NCI-H2227 (cell line): ENCODE measurements around the gene NFIX.

Experiments used
- DNase-seq: peaks from one replicate; lab custom pipeline; 2025; ENCODE audit not compliant: unreplicated experiment; lab: John Stamatoyannopoulos, UW

The NFIX gene

DNA sequence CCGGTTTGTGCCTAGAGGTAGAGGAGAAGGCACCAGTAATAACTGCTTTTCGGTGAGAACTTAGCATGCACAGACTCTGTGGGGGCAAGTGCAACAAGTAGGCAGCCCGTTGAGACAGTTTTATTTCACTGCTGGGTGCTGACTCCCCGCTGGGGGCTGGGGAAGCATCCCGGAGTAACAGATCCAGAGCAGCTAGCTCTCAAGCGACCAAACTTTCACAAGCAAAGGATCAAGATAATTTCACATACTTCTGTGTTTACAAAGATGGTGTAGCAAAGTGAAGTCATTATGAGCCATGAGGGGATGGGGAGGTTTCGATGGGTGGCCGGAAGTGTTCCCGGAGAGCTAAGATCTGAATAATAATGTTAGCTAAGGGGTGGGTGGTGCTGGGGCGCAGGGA is 125.5 kb downstream of the NFIX start:
- no peak for DNase-seq

DNA sequence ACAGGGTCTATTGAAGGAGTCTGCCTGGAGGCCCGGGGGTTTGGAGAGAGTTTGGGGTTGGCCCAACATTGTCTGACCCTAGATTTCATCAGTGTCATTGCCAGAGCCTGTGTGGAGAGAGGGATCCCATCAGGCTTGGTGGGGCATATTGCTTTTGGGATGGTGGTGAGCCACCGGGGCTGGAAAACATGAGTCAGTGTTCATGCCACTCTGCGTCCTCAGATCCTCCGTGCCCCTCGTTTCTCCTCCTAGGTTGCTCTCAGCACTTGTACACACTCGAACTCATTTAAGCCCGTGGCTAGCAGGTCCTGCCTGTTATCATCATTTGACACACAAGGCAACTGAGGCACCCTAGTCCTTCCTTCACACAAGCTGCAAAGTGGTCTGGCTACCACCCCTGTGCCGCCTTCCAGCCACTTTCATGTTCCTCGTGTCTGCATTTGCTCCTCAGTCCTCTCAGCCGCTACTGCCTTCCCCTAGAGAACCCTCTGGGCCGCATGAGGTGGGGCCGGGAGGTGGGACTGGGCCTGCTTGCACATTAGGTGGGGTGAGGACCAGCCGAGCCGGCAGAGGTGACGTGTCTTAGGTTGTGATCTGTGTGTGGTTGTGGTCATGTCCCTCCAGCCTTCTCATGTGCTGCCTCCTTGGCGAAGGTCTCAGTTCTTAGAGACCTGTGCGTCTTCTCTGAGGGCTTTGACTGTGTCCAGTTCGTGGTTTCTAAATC is 126.4 kb downstream of the NFIX start:
- no peak for DNase-seq

DNA sequence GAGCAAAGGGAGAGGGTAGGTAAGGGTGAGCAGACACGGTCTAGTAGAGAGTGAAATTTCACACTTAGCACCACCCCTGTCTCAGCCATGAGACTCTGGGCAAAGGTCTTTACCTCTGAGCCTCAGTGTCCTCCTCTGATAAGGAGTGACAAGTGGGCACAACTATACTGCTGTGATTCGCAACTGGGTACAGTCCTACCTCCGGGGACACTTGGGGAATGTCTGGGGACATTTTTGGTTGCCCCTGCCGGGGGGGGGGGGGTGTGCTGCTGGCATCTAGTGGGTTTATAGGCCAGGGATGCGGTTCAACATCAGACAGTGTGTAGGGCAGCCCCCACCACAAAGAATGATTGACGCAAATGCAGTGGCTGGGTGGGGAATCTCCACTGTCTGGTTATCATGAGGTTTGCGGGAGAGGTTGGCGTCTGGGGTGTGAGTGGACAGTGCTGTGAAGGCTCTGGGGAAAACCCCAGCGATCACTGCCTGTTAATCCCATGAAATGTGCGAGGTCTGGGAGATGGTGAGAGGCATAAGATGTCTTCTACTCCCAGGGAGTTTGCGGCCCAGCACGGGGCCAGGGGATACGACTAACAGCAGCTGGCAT is 127.1 kb downstream of the NFIX start:
- no peak for DNase-seq

DNA sequence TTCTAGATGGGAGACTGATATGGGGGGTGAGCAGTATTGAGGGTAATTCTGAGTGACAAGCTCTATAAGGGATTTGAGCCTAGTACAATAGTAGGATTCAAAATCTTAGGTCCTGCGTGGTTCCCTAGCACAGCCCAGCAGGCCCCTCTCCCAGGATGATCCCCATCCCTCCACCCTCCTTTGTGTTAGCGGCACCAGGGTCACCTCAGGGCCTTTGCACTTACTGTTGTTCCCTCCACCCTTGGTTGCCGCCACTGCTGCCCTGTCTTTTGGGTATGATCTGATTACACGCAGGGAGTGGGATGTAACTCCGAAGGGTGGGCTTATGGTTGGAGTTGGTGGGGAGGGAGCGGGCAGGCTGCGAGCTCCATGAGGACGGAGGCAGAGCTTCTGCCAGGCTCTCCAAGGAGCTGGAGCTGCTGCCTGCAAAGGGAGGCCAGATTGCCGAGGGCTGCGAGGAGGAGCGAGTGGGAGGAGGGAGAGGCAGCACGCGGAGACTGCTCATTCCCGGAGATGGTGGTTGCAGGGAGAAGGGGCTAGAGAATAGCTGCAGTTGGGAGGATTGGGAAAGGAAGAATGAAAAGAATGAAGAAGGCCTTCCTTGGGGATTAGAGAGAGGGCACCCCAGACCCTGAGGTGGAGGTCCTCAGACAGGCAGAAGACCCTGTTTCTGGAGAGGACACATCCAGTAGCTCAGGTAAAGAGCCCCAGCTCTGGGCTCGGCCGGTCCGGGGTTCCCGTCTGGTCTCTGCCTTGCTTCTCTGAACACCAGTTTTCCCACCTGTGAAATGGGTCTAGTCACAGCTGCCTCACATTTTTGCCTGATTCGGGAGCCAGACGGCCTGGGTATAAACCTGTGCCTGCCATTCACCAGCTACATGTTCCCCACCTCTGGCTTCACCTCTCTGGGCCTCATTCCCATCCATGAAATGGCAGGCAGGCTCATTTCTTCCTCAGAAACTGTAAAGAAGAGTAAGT is 128.0 kb downstream of the NFIX start:
- no peak for DNase-seq

DNA sequence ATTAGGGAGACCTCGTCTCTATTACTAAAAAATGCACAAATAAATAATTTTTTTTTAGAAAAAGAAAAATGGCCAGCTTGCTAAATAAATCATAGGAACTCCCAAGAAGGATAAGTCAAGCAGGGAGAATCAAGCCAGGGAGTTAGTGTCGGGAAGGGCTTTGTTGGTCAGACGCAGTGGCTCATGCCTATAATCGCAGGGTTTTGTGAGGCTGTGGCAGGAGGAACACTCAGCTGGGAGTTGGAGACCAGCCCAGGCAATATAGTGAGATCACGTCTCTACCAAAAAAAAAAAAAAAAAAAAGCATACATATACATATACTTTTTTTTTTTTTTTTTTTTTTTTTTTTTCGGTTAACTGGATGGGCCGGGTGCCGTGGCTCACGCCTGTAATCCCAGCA is 131.8 kb downstream of the NFIX start:
- DNase-seq: no peak

DNA sequence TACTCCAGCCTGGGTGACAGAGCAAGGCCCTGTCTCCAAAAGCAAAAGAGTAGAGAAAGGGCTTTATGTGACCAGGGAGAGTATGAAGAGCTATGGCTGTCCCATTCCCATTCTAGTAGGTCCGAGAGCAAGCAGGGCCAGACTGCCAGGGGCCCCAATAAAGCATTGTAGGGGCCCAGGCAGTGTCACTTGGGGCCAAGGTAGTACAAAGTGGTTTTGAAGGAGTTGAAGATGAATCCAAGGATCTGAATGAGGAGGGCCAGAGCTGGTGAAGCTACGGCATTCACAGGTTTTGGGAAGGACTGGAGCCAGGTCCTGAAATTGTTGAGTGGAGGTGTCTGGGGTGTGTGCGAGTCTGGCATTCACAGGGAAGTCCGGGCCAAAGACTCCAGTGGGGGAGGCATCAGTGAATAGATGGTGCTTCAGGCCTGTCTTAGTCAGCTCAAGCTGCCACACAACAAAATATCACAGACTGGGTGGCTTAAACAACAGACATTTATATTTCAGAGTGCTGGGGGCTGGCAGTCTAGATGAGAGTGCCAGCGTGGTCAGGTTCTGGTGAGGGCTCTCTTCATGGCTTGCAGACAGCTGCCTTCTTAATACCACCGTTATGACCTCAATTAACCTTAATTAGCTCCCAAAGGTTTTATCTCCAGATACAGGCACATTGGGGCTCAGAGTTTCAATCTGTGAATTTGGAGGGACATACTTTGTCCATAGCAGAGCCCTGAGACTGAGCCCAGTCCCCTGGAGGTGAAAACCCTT is 132.7 kb downstream of the NFIX start:
- no peak for DNase-seq

DNA sequence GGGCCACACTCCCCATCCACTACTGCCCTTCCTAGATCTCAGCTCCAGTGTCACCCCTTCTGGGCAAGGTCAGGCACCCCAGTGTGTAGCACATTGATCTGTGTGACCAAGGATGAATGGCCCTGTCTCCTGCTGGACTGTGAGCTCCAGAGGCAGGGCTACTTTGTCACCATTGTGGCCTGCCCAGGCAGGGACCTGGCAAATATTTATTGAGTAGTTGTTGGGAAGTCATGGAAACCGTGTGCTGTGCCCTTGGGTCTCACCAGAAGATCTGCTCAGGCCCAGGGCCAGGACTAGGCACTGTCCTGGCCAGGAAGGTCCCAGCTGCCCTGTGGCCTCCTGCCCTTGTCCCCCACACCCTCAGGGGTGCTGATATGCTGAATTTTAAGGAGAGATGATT is 133.3 kb downstream of the NFIX start:
- DNase-seq: no peak

DNA sequence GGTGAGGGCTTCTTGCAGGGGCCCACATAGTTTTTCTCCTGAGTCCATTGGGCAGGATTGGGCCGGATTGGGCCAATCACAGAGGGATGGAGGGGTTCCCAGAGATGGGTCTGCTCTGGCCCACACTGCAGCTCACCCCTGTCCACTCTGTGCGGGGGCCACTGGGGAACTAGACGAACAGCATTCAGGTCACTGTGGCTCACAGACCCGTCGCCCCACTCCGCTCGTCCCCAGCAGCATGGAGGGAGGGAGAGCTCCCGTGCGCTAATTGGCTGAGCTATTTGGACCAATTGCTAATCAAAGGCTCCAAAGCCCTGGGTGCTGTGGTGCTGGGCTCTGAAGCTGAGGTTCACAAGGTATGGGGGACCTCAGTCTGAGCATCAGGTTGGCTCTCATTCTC is 134.1 kb downstream of the NFIX start:
- DNase-seq: no peak

DNA sequence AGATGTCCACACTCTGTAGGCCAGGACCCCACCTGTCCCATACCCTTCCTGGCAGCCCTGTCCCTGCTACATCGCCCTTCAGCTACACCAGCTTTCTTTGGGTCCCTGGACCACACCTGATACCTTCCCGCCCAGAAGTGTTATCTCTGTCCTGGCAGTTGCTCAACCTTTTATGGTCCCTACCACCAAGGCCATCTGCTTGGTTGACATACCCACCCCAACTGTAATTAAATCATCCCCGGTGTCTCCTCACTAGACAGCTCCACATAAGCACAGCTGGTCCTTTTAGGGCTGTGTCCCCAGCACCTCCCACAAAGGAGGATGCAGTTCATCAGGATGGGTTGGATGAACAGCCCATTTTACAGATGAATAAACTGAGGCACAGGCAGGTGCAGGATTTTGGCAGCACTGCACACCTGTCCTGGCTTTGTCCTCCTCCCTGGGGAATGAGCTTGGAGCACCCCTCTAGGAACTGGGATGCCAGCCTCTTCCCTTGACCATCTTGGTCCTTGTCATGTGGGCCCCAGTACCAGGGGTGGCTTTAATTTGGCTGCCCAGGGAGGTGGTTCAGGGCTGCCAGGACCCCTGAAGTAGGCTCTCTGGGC is 135.7 kb downstream of the NFIX start:
- DNase-seq: no peak

DNA sequence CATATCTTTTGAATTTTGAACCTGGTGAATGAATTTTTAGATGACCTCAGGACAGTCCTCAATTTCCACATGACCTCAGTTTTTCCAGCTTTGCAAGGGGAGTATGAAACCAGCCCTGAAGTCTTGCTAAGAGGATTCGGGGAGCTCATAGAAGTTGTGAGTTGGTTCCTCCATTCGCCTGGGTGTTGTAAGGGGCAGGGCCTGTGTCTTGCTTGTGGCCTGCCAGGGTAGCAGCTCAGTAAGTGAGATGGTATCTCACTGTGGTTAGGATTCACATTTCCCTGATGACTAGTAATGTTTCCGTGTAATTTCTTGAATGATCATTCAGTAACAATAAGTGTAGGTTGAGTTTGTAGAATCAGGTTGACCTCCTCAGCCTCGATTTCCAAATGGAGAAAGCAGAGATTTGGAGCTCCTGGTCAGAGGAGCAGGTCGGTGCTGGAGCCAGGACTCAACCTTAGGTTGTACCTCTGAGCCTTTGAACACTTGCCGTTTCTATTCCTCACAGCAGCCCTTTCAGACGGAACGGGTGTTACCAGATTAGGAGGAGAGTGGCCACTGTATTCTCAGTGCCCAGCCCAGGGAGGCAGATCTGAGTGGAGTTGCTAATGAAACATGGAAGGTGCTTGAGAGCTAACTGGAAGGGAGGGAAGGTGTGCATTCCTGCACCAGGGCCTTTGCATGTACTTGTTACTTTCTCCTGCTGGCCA is 137.4 kb downstream of the NFIX start:
- DNase-seq: no peak

DNA sequence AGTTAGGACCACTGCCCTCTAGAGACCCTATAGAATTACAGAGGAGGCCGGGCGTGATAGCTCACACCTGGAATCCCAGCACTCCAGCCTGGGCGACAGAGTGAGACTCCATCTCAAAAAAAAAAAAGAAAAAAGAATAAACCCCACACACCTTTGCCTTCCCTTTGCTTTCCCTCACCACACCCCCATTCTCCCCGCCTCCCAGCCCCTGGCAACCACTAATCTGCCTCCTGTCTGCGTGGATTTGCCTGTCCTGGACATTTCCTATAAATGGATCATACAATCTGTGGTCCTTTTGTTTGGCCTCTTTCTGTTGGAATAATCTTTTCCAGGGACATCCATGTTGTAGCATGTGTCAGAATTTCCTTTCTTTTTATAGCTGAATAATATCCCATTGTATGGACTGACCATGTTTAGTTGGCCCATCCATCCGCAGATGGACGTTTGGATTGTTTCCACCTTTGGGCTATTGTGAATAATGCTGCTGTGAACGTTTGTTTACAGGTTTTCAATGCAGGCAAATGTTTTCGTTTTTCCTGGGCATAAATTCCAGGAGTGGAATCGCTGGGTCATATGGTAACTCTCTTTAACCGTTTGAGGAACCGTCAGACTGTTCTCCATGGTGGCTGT is 138.1 kb downstream of the NFIX start:
- DNase-seq: no peak

DNA sequence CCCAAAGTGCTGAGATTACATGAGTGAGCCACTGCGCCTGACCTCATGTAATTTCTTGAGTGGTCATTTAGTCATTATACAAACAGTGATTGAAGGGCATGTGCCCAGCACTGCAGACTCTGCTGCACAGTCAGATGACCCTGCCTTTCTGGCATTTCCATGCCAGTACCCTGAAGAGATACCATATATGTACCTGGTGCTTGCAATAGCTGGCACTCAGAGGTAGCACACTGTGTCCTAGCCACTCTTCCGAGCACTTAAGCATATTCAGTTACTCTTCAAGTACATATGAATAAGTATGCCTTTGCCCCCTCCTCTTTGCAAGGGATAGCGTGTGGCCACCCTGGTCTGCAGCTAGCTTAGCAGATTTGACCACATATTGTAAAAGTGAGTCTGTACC is 139.4 kb downstream of the NFIX start:
- DNase-seq: no peak

DNA sequence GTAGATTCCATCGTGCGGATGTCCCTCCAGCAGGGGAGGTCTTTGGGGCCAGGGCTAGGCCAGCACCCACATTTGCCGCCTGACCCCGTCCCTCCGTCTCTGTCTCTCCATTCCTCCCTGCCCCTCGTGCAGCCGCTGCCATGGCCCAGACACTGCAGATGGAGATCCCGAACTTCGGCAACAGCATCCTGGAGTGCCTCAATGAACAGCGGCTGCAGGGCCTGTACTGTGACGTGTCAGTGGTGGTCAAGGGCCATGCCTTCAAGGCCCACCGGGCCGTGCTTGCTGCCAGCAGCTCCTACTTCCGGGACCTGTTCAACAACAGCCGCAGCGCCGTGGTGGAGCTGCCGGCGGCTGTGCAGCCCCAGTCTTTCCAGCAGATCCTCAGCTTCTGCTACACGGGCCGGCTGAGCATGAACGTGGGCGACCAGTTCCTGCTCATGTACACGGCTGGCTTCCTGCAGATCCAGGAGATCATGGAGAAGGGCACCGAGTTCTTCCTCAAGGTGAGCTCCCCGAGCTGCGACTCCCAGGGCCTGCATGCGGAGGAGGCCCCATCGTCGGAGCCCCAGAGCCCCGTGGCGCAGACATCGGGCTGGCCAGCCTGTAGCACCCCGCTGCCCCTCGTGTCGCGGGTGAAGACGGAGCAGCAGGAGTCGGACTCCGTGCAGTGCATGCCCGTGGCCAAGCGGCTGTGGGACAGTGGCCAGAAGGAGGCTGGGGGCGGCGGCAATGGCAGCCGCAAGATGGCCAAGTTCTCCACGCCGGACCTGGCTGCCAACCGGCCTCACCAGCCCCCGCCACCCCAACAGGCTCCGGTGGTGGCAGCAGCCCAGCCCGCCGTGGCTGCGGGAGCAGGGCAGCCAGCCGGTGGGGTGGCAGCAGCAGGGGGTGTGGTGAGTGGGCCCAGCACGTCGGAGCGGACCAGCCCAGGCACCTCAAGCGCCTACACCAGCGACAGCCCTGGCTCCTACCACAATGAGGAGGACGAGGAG is 140.1 kb downstream of the NFIX start:
- DNase-seq: no peak

DNA sequence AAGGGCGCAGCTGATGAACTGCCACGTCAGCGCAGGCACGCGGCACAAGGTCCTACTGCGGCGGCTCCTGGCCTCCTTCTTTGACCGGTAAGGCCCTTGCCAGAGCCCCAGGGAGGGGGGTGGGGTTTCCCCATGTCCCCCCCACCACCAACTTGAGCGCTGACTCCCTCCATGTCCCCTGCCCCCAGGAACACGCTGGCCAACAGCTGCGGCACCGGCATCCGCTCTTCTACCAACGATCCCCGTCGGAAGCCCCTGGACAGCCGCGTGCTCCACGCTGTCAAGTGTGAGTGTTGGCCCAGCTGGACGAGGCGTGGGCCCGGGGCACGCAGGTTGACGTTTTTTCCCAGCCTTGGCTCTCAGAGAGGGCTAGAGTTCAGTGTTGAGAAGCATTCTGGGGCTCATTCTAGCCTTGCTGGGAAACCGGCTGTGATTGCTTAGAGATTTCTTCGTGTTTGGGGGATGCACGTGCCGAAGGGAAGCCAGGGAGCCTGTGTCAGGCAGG is 142.1 kb downstream of the NFIX start:
- no peak for DNase-seq

DNA sequence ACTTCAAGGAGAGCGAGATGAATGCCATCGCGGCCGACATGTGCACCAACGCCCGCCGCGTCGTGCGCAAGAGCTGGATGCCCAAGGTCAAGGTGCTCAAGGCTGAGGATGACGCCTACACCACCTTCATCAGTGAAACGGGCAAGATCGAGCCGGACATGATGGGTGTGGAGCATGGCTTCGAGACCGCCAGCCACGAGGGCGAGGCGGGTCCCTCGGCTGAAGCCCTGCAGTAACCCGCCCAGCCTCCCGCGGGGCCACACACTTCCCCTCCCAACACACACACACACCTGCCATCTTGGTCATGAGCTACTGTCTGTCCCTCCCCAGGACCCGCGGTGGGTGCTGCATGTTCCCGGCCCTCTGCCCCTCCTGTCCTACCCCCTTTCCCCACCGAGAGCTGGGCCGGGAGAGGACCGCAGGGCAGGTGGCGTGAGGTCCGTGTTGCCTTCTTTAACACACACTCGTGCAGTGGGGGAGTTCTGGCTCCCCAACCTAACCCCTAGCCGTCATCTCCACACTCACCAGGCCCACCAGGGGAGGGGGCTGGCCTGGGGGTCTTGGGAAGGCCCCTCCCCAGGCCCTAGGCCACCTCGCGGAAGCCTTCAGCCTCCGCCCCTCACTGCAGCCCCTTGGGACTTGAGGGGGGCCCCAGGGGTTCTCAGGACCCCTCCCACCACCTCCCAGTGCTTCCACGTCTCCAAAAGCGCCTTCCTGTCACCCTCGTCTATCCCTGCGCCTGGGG is 143.1 kb downstream of the NFIX start:
- DNase-seq: no peak

DNA sequence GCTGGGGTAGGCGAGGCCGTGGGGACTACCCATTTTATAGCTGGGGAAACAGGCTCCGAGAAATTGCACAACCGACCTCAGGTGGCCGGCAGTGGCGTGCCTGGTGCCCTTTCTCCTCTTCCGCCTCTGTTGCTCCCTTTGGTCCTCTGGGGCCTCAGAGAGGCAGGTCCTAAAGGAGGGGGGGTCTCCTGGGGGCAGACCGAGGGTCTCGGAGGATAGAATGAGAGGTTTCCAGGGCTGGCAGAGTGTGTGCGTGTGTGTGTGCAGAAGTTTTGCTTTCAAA is 143.6 kb downstream of the NFIX start:
- no peak for DNase-seq

DNA sequence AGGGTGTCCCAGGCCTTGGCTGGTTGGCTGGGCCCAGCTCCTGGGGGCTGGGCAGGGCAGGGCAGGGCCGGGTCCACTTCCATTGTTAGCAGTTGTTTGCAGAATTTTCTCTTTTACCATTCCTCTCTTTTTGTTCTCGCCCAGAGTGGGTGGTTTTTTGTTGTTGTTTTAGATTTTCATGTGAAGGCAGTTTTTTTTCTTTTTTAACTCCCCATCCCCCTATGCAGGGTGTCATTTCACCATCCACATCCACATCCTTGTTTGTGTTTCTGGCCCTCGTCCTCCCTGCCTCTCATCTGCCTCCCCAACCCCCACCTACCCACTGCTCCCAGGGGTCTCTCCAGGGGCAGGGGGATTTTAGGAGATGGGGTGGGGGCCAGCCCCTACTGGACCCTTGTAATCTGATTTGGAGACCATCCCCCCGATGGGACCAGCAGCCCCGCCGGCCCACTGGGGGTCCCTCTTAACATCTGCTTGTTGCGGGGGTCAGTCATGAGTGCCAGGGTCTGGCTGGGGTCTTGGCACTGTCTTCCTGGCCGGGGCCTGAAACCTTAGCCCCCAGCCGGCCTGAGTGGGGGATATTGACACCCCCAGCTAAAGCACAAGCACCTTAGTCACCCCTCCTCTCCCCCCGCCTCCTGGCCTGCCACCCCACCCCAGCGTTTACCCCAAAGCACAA is 144.5 kb downstream of the NFIX start:
- DNase-seq: no peak
